Astrocyte (in vitro differentiated cells and primary cell): ENCODE results near the gene FER. TPM values are rescaled to one million over a fixed set of nuclear protein-coding genes. Genes with fewer than 3 reads are reported as not detected.

Experiments used
- DNase-seq: peaks from one replicate; pipeline ENCODE4 v3.0.0-alpha.2; 2010; ENCODE audit warnings: low read depth
- FAIRE-seq: peaks from 2 replicates; lab custom pipeline; 2011; peaks lifted over from hg19 to GRCh38; lab: Jason Lieb, UNC
- H2AFZ ChIP-seq: 2 replicates; pipeline ENCODE4 v1.6.0; 2012; ENCODE audit warnings: low read depth, low read length, inconsistent platforms
- H3K27ac ChIP-seq: 2 replicates; pipeline ENCODE4 v1.5.1; 2011; ENCODE audit warnings: low read depth, low read length, inconsistent platforms
- H3K27me3 ChIP-seq: 2 replicates; pipeline ENCODE4 v1.6.0; 2011; ENCODE audit warnings: low read length, inconsistent platforms; ENCODE audit not compliant: insufficient read depth
- H3K36me3 ChIP-seq: 2 replicates; pipeline ENCODE4 v1.5.1; 2011; ENCODE audit warnings: low read length, inconsistent platforms; ENCODE audit not compliant: insufficient read depth
- H3K4me1 ChIP-seq: 2 replicates; pipeline ENCODE4 v1.5.1; 2011; ENCODE audit warnings: low read length, inconsistent platforms; ENCODE audit not compliant: insufficient read depth
- H3K4me2 ChIP-seq: 2 replicates; pipeline ENCODE4 v1.6.0; 2012; ENCODE audit warnings: low read length, inconsistent platforms
- H3K4me3 ChIP-seq: 2 replicates; pipeline ENCODE4 v1.5.1; 2011; ENCODE audit warnings: low read depth, mild to moderate bottlenecking, low read length, inconsistent platforms; ENCODE audit not compliant: insufficient read depth
- H3K79me2 ChIP-seq: 2 replicates; pipeline ENCODE4 v1.6.0; 2012; ENCODE audit warnings: mild to moderate bottlenecking, low read length, inconsistent platforms; ENCODE audit not compliant: insufficient read depth
- H3K9ac ChIP-seq: 2 replicates; pipeline ENCODE4 v1.6.0; 2012; ENCODE audit warnings: mild to moderate bottlenecking, low read length, inconsistent platforms
- H3K9me3 ChIP-seq: 2 replicates; pipeline ENCODE4 v1.5.1; 2012; ENCODE audit warnings: low read depth, mild to moderate bottlenecking, low read length, inconsistent platforms; ENCODE audit not compliant: insufficient read depth
- H4K20me1 ChIP-seq: 2 replicates; pipeline ENCODE4 v1.6.0; 2012; ENCODE audit warnings: low read length, inconsistent platforms; ENCODE audit not compliant: insufficient read depth
- H3K27ac Mint-ChIP-seq: one replicate; pipeline ENCODE4 v1.8.0; 2021; ENCODE audit warnings: mild to moderate bottlenecking, mixed read lengths; ENCODE audit not compliant: unreplicated experiment
- H3K27me3 Mint-ChIP-seq: one replicate; pipeline ENCODE4 v1.8.0; 2021; ENCODE audit warnings: low read depth, mixed read lengths; ENCODE audit not compliant: unreplicated experiment
- H3K36me3 Mint-ChIP-seq: one replicate; pipeline ENCODE4 v1.8.0; 2021; ENCODE audit warnings: low read depth, mixed read lengths; ENCODE audit not compliant: unreplicated experiment
- H3K4me1 Mint-ChIP-seq: one replicate; pipeline ENCODE4 v1.8.0; 2021; ENCODE audit warnings: low read depth, mixed read lengths; ENCODE audit not compliant: unreplicated experiment
- H3K4me3 Mint-ChIP-seq: one replicate; pipeline ENCODE4 v1.8.0; 2021; ENCODE audit warnings: mild to moderate bottlenecking, moderate library complexity, mixed read lengths; ENCODE audit not compliant: unreplicated experiment
- H3K9me3 Mint-ChIP-seq: one replicate; pipeline ENCODE4 v1.8.0; 2021; ENCODE audit warnings: mild to moderate bottlenecking, mixed read lengths; ENCODE audit not compliant: unreplicated experiment
- EZH2 ChIP-seq: IDR thresholded peaks from 2 replicates; pipeline ENCODE4 v1.6.1; 2012; ENCODE audit warnings: mild to moderate bottlenecking, low read length, inconsistent platforms; ENCODE audit not compliant: insufficient read depth
- total RNA-seq: library from RNA; stranded (reverse); gene quantifications from 2 replicates; pipeline ENCODE4 v1.2.1, GENCODE V29; 2021
- TF ChIP-seq, protein P1 (sequence below): IDR thresholded peaks from 2 replicates; pipeline ENCODE4 v1.5.1; 2011; ENCODE audit warnings: low read depth, mild to moderate bottlenecking, inconsistent platforms, low read length, moderate library complexity; ENCODE audit not compliant: insufficient read depth

The FER gene
- total RNA-seq, 1 donor from 2014 or later = 21.6 TPM

DNA sequence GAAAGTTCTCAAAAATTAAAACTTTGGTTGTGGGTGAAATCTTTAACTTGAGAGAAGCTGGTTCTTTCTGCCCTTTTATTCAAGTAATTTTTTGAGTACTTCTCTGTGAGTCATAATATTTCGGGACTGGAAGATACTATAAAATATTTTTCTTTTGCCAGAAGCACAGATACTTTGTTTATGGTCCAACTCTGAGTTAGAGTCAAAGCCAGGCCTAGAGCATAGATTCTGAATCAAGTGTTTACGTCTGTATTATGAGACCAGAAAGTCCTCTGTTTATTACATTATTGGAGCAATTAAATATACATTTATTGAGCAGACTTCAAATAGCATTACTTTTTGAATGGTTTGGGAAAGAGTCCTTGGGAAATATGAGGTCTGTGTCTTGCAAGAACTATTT is 187.9 kb downstream of the FER start:
- no peaks in the 10 kb centered on the region for H3K4me1 ChIP-seq

GRCh38 chr5:108937221-108937620 is 189.5 kb downstream of the FER start:
- Mint-ChIP-seq H3K9me3 (no peaks in the 10 kb centered on the region), H3K36me3 (peaks cover 3% of the 10 kb centered on the region), H3K4me1 (no peaks in the 10 kb centered on the region), H3K27me3 (no peaks in the 10 kb centered on the region), H3K4me3 (no peak overlapping the region), H3K27ac (no peak overlapping the region)
- H3K27ac ChIP-seq = no peak overlapping the region
- no peaks in the 10 kb centered on the region for H4K20me1 ChIP-seq
- H3K27me3 ChIP-seq = no peaks in the 10 kb centered on the region
- FAIRE-seq = no peak
- H3K4me3 ChIP-seq = no peak overlapping the region
- H3K36me3 ChIP-seq = no peaks in the 10 kb centered on the region
- no peak overlapping the region for H3K4me2 ChIP-seq
- DNase-seq = no peak
- no peaks in the 10 kb centered on the region for H3K9me3 ChIP-seq
- no peaks in the 10 kb centered on the region for H3K4me1 ChIP-seq
- no peak overlapping the region for H3K9ac ChIP-seq
- H2AFZ ChIP-seq = no peak overlapping the region
- TF ChIP-seq EZH2 = no peak
- TF ChIP-seq, protein P1, sequence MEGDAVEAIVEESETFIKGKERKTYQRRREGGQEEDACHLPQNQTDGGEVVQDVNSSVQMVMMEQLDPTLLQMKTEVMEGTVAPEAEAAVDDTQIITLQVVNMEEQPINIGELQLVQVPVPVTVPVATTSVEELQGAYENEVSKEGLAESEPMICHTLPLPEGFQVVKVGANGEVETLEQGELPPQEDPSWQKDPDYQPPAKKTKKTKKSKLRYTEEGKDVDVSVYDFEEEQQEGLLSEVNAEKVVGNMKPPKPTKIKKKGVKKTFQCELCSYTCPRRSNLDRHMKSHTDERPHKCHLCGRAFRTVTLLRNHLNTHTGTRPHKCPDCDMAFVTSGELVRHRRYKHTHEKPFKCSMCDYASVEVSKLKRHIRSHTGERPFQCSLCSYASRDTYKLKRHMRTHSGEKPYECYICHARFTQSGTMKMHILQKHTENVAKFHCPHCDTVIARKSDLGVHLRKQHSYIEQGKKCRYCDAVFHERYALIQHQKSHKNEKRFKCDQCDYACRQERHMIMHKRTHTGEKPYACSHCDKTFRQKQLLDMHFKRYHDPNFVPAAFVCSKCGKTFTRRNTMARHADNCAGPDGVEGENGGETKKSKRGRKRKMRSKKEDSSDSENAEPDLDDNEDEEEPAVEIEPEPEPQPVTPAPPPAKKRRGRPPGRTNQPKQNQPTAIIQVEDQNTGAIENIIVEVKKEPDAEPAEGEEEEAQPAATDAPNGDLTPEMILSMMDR = no peak
- no peaks in the 10 kb centered on the region for H3K79me2 ChIP-seq

More for the DNA sequence above, 187.9 kb downstream of the FER start:
- no peaks in the 10 kb centered on the region for H3K9me3 Mint-ChIP-seq
- no peaks in the 10 kb centered on the region for H3K4me1 Mint-ChIP-seq
- no peak overlapping the region for H3K4me3 Mint-ChIP-seq
- FAIRE-seq = no peak
- H3K27me3 Mint-ChIP-seq = no peaks in the 10 kb centered on the region
- no peak for DNase-seq
- H4K20me1 ChIP-seq = no peaks in the 10 kb centered on the region
- no peak for TF ChIP-seq EZH2
- TF ChIP-seq, protein P1 = no peak
- no peak overlapping the region for H3K9ac ChIP-seq
- no peak overlapping the region for H3K27ac Mint-ChIP-seq
- H3K4me2 ChIP-seq = no peak overlapping the region
- peaks cover 4% of the 10 kb centered on the region for H3K36me3 Mint-ChIP-seq
- H3K79me2 ChIP-seq = no peaks in the 10 kb centered on the region
- no peak overlapping the region for H2AFZ ChIP-seq
- no peaks in the 10 kb centered on the region for H3K27me3 ChIP-seq
- no peak overlapping the region for H3K27ac ChIP-seq
- H3K9me3 ChIP-seq = no peaks in the 10 kb centered on the region
- no peaks in the 10 kb centered on the region for H3K36me3 ChIP-seq
- H3K4me3 ChIP-seq = no peak overlapping the region

DNA sequence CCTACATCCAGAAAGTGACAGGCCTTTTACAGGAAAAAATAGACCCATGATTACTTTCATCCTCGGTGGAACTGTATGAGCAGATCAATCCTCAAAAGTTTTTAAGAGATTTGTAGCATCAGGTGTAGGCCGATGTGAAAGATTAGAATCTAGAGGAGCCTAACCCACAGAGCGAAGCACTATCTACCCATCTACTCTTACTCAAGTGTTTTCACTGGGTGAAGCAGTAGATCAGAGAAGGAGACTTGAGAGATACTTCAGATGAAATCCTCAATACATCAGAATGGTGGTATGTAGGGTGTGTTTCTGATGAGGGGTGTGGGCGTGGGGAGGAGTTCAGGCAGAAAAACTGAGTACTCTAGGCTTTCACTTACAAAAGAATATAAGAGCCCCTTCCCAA is 192.8 kb downstream of the FER start:
- Histone ChIP-seq H3K27me3 (no peaks in the 10 kb centered on the region), H3K4me2 (no peak overlapping the region), H3K79me2 (no peaks in the 10 kb centered on the region), H3K9ac (no peak overlapping the region), H2AFZ (no peak overlapping the region), H3K9me3 (no peaks in the 10 kb centered on the region), H4K20me1 (no peaks in the 10 kb centered on the region), H3K4me1 (no peaks in the 10 kb centered on the region), H3K36me3 (no peaks in the 10 kb centered on the region), H3K4me3 (no peak overlapping the region), H3K27ac (no peak overlapping the region)
- no peak overlapping the region for H3K4me3 Mint-ChIP-seq
- H3K36me3 Mint-ChIP-seq = peaks cover 2% of the 10 kb centered on the region
- DNase-seq = no peak
- H3K27ac Mint-ChIP-seq = no peak overlapping the region
- no peak for FAIRE-seq
- no peaks in the 10 kb centered on the region for H3K9me3 Mint-ChIP-seq
- H3K27me3 Mint-ChIP-seq = no peaks in the 10 kb centered on the region
- TF ChIP-seq EZH2 = no peak
- TF ChIP-seq, protein P1 = no peak
- no peaks in the 10 kb centered on the region for H3K4me1 Mint-ChIP-seq
